ENCODE data around the gene BEND4. TPM values are rescaled to one million over a fixed set of nuclear protein-coding genes. Genes with fewer than 3 reads are reported as not detected.

Gene BEND4
- polyA plus RNA-seq, 1 donor = 1.2 TPM

DNA sequence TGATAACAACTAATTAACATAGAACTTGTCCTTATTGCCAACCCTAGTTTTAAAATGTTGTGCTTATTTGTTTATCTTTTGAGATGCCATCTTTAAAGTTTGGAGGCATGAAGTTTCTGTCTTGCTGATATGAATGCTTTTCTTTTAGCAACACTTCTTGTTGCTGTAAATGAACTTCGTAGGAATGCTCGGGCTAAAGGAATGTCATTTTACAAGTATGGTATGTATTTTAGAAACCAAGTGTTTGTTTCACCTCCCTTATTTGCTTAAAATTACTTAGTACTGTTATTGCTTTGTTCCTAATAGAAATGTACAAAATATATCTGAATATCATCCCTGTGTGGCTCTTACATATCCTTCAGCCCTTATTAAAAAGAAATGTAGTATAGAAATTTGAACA, 86.1 kb downstream of the BEND4 start:
- H3K27ac ChIP-seq (ENCODE audit: low read length) = no peak overlapping the region

More for the DNA sequence above, 86.1 kb downstream of the BEND4 start:
- no CpG with 5 or more reads among the region's 2 CpGs for WGBS (ENCODE audit: insufficient coverage, low lambda C conversion rate)
- no peak overlapping the region for H3K4me3 ChIP-seq (ENCODE audit: low read length)
- no peaks in the 10 kb centered on the region for H3K27me3 ChIP-seq (ENCODE audit: control insufficient read depth, insufficient read depth, low read length)
- H3K9me3 ChIP-seq (ENCODE audit: control insufficient read depth, low read depth, low read length) = no peaks in the 10 kb centered on the region
- DNase-seq = no peak
- H3K4me1 ChIP-seq (ENCODE audit: control insufficient read depth, insufficient read depth, low read length) = no peaks in the 10 kb centered on the region
- H3K36me3 ChIP-seq (ENCODE audit: control insufficient read depth, insufficient read depth, low read length) = peaks cover 31% of the 10 kb centered on the region

Other genes with a start within 250 kb of the BEND4 start
- gene TMEM33, start 217.2 kb downstream of the BEND4 start, polyA plus RNA-seq = 37.1 TPM
- gene DCAF4L1, start 170.9 kb downstream of the BEND4 start, polyA plus RNA-seq = 0.21 TPM
- 60.8 TPM for gene SLC30A9, start 162.1 kb downstream of the BEND4 start, polyA plus RNA-seq
- gene SHISA3, start 244.8 kb upstream of the BEND4 start, polyA plus RNA-seq = 13.2 TPM

Measured in large intestine (tissue), 3 donors.